Activated CD4-positive, alpha-beta T cell treated with anti-CD3 and anti-CD28 coated beads for 48 hours (primary cell): ENCODE measurements around the gene MAN2B2.

Experiments used
- DNase-seq: peaks from one replicate; pipeline ENCODE4 v3.0.0-alpha.2; 2020

MAN2B2 gene

GRCh38 chr4:6596948-6597347, 22.0 kb downstream of the MAN2B2 start:
- DNase-seq: no peak

DNA sequence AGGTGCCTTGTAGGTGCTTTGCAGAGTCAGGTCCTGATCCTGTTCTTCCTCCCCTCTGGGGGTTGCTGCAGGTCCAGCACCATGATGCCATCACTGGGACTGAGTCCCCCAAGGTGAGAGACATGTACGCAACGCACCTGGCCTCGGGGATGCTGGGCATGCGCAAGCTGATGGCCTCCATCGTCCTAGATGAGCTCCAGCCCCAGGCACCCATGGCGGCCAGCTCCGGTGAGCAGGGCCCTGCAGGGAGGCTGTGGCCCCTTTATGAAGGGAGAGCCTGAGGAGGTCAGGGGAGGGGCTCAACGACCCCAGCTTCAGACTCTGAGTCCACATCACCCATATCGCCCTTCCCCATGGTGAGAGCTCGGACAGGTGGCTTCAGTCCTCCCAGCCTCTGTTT, 23.1 kb downstream of the MAN2B2 start:
- DNase-seq: no peak

DNA sequence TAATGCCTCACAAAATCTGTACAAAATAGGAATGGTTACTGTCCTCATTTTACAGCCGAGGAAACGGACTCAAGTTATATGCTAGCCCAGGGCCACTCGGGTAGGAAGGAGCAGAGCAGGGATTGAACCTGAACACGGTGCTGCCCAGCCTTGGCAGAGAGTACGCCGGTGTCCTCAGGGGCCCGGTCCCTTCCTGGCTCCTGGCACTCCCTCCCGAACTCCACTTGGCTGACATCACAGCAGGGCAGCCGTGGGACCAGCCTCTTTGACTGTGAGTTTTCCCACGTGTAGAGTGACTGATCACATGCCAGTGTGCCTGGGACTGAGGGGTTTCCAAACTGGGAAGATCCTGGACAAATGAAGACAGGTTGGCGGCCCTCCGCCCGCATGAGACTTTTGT, 23.7 kb downstream of the MAN2B2 start:
- no peak for DNase-seq

DNA sequence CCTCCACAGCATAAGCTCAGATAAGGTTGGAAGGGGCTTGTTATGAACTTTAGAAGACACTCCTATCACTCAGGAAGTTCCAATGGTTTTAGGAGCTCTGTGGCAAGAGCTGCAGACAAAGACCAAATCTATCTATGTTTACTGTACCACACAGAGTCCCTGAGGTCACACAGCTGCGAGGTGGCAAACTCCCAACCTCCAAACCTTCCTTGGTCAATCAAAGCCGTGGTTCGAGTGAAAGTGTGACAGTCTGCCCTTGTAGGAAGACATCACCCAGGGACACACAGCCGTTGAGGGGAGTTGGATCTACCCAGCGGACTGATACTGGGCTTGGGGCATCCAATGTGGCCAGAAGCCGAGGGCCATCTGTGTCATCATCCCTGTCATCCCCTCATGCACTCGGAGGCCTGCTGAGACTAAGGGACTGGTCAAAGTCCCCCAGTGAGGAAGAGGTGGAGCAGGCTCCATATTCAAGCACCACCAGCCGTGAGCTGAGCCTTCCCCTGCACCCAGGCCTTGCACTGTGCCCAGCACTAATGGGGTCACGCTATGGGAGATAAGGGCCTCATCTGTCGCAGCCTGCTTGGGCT, 26.8 kb downstream of the MAN2B2 start:
- DNase-seq: no peak

DNA sequence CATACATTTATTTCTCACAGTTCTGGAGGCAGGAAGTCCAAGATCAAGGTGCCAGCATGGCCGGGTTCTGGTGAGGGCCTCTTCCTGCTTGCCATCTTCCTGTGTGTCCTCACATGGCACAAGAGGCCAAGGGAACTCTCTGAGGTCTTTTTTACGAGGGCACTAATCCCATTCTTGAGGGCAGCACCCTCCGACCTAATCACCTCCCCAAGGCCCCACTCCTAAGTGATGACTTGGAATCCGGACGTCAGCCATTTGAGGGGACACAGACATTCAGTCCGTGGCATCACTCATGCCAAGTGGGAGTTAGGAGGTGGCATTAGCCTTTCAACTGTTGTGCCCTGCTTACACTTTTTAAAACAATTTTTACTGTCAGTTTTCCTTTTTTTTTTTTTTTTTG, 27.3 kb downstream of the MAN2B2 start:
- no peak for DNase-seq

- DNase-seq: no peak
These were observed 28.1 kb downstream of the MAN2B2 start for GRCh38 chr4:6603128-6603527.

DNA sequence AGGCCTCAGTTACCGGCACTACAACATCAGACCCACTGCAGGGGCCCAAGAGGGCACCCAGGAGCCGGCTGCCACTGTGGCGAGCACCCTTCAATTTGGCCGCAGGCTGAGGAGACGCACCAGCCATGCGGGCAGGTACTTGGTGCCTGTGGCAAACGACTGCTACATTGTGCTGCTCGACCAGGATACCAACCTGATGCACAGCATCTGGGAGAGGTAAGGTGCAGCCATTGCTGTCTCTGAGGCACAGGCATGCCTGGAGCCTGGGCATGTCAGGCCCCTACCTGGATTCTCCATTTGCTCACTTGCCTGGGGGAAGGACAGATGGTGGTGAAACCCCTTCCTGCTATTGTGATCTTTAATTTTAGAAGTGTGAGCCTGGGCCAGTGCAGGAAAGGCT, 30.1 kb downstream of the MAN2B2 start:
- no peak for DNase-seq

DNA sequence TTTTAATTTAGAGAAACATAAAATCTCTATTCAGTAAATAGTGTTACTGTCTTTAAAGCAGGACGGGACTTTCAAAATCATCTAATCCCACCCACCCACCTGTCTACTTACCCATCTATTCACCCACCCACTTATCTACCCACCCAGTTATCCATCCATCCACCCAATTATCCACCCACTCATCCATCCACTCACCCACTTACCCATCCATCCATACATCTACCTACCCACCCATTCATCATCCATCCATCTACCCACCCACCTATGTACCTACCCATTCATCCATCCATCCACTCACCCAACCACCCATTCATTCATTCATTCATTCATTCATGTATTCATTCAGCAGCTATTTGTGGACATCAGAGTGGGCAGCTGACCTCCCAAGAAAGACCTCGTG, 30.6 kb downstream of the MAN2B2 start:
- DNase-seq: no peak

DNA sequence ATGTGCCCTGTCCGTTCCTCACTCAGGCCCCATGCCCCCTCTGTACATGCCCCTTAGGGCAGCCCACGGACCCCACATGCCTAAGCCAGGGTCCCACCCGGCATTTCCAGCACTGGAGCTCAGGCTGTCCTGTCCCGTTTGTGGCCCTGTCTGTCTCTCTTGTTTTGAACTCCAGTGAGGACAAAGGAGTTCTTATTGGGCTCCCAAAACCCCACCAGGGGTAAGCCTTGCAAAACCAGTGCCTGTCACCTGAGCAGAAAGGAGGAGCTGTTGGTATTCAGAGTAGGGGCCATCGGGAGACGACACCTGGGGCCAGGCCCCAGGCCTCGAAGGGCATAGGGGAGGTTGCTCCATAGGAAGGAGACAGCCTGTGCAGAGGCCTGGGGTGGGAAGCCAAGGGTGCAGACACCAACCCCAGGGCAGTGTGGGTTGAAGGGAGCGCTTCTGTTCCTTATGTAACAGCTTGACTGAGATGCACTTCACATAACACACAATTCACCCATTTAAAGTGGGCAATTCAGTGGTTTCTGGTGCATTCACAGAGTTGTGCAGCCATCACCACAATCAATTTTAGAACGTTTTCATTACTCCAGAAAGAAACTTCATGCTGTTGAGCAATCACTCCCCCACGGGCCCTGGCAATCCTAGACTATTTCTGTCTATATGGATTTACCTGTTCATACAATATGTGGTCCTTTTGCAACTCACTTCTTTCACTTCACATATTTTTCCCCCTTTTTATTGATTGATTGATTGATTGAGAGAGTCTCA, 31.7 kb downstream of the MAN2B2 start:
- no peak for DNase-seq

DNA sequence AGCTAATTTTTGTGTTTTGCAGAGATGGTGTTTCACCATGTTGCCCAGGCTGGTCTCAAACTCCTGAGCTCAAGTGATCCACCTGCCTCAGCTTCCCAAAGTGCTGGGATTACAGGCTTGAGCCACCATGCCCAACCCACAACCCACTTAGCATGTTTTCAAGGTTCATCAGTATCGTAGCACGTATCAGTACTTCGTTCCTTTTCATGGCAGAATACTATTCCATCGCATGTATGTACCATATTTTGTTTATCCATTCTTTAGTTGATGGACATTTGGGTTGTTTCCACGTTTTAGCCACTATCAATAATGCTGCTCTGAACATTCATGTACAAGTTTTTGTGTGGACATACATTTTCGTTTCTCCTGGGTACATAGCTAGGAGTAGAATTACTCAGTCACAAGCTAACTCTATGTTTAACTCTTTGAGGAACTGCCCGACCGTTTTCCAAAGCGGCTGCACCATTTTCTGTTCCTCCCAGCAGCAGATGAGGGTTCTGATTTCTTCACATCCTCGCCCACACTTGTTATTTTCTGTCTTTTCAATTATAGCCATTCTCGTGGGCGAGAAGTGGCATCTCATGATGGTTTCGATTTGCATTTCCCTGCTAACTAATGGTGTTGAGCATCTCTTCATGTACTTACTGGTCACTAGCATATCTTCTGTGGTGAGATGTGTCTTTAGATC, 32.5 kb downstream of the MAN2B2 start:
- DNase-seq: no peak

DNA sequence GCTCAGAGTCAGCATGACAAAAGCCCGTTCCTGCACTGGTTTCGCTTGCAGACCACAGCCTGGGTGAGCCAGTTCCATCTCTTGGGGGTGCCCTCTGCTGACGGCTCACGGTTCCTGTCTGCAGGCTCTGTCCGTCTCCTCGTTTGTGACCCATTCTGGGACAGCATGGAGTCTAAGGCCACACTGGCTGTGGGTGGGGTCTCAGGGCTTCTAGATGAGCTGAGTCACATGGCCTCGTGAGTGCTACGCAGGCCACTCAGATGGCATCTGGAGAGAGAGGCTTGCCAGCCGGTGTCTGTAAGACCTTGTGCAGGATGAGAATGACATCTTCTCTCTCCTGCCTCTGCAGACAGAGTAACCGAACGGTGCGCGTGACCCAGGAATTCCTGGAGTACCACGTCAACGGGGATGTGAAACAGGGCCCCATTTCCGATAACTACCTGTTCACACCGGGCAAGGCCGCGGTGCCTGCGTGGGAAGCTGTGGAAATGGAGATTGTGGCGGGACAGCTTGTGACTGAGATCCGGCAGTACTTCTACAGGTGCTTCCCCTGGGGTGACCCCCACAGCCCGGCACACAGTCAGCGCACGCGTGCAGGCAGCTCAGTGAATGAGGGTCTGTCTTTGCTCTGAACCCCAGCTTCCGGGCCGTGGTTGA, 33.9 kb downstream of the MAN2B2 start:
- DNase-seq: no peak

- no peak for DNase-seq
These were observed 34.6 kb downstream of the MAN2B2 start for GRCh38 chr4:6609415-6610079.

GRCh38 chr4:6610856-6611430, 36.0 kb downstream of the MAN2B2 start:
- no peak for DNase-seq

DNA sequence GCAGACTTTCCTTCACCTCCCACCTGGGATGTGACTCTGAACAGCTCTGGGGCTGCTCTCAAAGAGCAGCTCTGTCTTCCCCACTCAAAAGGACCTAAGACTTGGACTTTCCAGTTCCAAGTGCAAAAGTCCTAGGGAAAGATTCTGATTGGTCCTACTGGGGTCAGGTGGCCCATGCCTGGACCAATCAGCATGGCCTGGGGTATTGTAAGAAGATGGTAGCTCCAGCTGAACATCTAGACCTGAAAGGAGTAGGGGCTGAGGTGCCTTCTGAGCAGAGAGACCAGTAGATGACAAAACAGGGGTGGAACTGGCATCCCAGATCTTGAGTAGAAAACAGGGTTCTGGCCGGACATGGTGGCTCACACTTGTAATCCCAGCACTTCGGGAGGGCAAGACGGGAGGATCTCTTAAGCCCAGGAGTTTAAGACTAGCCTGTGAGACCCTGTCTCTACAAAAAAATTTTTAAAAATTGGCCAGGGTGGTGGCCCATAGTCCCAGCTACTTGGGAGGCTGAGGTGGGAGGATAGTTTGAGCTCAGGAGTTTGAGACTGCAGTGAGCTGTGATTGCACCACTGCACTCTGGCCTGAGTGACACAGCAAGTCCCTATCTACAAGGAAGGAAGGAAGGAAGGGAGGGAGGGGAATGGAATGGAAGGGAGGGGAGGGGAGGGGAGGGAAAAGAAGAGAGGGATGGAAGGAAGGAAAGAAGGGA, 38.1 kb downstream of the MAN2B2 start:
- DNase-seq: no peak

DNA sequence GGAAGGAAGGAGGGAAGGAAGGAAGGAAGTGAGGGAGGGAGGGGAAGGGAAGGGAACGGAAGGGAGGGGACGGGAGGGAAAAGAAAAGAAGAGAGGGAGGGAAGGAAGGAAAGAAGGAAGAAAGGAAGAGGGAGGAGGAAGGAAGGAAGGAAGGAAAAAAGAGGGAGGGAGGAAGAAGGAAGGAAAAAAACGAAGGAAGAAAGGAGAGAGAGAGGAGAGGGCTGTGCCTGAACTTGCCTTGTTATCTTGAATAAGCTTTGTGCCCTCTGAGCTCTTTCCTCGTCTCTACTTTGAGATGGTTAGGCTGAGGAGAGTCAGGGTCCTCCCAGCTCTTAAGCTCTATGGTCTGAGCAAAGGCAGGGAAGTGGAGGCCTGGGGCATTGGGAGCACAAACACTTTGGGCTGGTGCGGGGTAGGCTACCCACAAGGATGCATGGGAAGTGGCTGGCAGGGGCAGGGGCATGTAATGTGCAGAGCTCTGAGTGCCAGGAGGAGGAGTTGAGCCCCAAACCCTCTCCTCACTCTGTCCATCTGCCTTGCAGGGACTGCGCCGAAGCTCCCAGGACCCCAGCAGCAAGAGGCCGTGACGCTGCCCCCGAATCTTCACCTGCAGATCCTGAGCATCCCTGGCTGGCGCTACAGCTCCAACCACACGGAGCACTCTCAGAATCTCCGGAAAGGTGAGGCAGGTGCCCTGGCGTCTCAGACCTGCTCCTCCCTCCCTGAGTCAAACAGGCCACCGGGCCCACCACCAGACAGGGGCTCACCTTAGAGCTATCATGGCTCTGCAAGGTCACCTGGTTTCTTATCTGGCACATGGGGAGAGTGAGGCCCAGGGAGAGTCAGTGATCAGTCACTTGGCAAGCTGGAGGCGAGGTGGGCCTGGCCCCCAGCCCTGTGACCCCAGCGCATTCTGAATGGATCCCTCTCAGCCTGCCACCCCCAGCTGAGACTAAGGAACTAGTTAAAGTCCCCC, 39.0 kb downstream of the MAN2B2 start:
- DNase-seq: no peak

GRCh38 chr4:6614701-6615230, 39.8 kb downstream of the MAN2B2 start:
- no peak for DNase-seq

- DNase-seq: no peak
These were observed 41.4 kb downstream of the MAN2B2 start for GRCh38 chr4:6616087-6616995.

- DNase-seq: no peak
These were observed 42.3 kb downstream of the MAN2B2 start for GRCh38 chr4:6617246-6617645.

DNA sequence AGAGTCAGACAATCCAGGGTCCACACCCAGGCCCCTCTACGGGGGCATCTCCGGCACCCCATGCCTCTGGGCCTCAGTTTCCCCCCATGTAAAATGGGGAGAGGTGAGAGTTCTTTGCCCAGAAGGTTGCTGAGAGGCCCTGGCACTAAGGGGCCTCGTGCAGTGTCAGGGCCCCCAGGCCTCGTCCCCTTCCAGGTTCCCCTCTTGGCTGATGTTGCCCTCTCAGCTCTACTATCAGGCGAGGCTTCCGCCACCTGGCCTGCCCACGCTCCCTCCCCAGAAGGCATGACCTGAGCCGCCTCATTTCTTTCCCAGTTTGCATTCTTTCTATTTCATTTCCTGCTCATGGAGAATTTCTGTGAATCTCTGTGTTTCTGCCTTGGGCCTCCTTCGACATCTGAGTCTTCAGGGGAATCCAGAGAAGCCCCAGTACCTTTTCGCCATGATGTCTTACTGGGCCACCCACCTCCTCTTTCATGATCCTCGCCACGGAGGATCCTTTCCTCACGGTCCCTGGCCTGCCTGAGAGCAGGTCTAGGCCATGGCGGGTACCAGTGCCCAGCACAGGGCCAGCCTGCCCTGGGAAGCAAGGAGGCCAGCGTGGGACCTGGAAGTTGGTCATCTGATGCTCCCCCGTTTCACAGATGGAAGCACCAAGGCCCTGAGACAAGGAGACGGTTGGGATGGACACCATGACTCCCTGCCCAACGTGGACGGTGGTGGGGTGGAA, 43.6 kb downstream of the MAN2B2 start:
- DNase-seq: no peak
